NCI-H524 treated with DMSO at 0.1 percent for 48 hours (cell line): ENCODE data around the gene LY6G5C.
A peak's percentile ranks its signal among the peaks of the same experiment; 100 is the strongest.

Source experiments
- DNase-seq: peaks from one replicate; lab custom pipeline; 2025; lab: John Stamatoyannopoulos, UW

LY6G5C gene

DNA sequence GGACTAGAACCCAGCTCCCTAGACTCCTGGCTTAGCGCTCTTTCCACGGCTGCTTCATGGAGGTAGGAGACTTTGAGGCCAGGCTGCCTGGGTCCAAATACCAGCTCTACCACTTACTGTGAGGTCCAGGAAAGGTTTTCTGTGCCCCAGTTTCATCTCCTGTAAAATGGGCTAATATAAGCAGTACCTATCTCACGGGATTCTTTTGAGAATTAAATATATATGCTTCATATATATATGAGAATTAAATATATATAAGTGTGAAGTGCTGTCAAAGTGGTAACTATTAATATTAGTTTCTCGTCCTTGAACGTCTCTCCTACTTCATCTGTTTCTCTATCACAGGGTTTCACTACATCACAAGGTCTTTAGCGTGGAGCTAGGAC, 10.2 kb upstream of the LY6G5C start:
- no peak for DNase-seq

DNA sequence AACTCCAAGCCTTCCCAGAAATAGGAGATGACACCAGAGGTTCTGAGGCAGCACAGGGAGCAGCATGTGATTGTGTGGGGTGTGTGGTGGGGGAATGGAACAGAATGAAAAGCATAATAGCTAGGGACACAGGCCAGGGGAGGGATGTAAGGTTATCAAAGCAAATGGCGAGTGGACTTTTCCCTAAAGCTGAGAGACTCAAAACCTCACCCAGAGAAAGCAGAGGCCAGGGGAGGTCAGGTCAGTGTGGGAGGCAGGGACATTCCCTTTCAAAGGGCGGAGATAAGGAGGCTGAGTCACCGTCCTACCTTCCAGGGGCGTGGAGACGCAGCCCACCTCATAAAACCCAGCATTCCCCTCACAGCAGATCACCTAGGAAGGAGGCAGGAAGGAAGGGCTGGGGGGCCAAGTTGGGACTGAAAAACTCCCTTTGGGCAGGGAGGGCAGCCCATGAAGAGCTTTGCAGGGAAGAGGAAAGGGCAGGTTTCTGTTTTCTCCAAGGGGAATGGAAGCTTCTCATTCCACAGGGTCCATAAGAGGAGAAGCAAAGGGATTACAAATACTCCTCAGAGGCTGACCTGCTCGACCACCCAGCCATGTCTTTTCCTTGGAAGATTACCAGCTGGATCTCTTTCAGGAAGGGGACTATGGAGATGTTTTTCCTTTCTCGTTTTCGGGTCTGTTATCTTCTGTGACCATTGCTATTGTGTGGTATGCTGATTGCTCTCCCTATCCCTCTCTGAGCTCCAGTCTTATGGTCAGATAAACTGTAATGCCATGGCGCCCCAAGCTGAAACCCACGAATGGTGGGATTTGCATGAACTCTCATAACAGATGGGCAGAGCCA, 9.6 kb upstream of the LY6G5C start:
- DNase-seq, result no peak

DNA sequence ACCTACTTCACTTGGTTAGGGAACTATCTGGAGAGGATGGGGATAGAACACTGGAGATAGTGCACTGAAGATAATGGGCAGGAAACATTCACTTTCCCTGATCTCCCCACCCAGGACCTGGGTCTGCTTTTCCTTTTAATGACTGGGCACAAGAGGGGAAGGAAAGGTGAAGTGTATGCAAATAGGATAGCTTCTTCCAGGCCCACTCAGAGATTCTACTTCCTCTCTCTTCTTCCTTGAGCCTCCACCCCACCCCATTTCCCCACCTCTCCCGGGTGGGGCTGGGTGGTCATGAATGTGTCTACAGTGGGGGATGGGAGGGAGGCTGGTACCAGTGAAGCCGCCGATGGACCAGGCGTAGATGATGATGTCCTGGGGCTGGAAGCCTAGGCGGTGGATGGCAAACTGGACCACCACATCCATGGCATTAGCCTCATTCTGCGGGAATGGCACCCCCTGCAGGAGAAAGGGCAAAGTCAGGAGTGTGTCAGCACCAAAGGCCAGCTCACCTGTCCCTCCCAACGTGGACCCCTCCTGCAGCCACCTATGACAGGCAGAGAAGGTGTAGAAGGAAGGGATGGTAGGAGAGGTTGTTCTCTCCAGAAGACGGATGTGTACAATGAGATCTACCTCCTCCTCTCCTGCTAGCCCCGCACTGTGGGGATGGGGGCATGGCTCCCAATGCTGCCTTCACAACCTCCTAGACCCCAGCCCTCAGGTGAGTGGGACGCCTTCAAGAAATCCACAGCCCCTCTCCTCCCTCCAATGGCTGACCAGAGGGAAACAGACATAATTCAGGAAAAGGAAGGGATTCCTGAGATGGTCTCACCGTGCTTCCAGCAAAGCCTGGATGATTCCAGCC, 8.6 kb upstream of the LY6G5C start:
- no peak for DNase-seq

DNA sequence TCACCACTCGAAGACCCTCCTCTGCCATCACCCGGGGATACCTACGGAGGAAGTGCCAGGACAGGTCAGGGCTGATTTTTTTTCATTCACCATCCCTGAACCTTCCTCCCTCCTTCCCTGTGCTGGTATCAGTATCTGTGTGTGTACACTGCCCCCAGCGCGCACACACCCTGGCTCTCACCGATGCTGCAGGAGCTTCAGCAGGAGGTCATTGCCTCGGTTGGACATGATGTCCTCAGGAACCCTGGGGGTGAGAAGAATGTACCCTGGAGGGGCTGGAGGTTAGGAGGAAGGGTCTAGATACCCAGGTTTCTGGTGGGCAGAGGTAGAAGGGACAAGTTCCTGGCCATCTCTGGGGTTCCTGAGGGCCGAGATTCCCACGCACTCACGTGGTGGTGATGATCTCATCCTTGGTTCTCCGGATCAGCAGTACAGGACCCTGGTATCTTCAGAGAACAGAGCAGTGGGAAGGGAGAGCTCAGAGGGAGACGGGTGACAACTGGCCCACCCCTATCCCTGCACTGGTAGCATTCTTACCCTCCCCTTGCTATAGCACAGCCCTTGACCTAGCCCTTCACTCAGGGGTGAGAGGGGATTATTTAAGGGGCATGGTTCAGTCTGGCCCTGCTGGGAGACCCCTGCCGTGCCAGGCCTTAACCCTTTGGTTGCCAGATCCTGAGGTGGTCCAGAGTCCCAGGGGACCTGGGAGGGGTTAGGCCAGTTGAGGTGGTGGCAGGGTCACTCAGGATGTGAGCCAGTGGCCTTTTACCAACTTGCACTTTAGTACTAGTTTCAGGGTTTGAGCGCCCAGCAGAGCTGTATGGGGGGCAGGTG, 7.2 kb upstream of the LY6G5C start:
- DNase-seq, result no peak

DNA sequence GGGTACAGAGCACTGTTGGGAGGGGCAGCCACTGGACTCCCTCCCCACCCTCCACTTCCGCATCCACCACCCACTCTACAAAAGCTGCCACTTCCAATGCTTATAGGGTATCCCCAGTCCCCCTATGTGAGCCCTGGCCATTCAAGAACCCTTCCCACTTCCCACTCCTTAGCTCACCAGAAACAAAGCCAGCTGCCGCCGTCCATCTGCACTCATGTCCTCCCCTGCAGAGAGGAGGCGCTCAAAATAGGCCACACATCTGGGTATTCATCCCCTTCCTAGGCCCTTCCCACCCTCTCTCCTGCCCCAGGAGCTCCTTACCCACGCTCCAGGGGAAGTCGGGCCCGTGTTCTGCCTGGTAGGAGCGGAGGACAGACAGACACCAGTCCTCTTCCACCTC, 6.5 kb upstream of the LY6G5C start:
- no peak for DNase-seq

DNA sequence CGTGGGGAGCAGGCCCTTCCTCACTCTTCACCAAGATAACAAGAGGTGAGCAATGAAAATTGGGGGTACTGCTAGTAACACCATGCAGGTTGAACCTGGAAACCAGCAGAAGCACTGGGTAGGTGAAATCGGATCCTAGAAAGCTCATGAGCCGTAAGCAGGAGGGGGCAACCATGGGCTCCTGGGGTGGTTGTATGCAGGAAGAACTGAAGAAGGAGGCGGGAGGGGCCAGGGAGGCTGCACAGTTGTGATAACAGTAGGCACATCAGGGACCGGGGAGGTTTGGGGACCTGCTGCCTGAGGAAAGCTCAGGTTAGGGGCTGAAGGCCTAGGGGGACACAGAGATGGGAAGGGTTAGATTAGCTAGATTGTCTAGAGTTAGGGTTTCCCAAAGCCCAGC, 5.6 kb upstream of the LY6G5C start:
- no peak for DNase-seq

DNA sequence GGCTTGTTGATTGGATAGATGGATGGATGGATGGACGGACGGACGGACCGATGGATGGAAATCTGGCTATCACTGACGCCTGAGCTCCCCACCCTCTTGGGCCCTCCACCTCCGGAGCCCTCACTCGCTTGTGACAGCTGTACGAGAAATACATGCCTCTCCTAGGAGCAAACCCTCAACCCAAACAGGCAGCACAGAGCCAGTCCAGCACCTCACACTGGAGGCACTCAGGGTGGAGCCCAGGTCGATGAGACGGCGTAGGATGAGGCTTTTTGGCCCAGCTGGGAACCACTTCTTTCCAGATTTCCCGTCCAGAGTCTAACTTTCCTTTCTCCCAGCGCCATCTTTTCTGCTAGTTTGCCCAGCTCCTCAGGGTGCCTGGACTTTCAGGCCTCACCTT, 2.7 kb upstream of the LY6G5C start:
- DNase-seq, result no peak

DNA sequence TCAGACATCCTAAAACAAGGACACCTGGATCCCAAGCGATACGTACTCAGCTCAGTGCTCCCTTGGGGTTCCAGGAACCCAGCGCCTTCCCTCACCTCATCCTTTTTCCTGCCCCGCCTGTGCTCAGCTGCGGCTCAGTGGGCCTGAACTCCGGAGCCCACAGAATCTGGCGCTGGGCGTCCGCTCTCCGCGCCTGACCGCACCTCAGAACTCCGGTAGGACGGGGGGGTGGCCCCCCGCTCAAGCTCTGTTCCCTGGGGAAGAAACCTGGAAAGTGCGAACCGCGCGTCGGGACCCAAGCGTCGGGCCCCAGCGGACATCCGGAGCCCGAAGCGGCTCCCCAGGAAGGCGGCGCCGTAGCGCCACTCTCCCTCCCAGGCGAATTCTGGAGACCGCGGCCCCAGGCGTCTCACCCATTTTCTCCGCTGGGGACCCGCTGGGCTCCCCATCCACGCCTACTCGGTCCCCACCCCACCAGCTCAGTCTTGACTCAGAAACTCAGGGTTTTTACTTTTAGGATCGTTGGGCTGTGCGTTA, 336 bp upstream of the LY6G5C start:
- no peak for DNase-seq

DNA sequence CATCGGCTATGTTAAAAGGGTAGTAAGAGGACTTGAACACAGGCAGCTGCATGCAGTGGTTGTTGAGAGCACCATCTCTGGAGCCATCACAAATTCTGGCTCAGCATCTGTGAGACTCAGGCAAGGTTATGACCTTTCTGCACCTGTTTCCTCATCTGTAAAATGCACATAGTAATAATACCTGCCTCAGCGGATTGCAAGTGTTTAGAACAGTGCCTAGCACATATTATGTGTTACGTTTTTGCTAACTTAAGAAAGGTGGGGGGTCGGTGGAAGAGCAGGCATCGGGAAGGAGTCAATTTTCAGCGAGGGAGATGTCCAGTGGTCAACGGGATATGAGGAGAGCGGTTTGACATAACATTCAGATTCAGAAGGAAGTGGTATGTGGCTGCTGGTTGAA, 2.9 kb downstream of the LY6G5C start:
- no peak for DNase-seq

DNA sequence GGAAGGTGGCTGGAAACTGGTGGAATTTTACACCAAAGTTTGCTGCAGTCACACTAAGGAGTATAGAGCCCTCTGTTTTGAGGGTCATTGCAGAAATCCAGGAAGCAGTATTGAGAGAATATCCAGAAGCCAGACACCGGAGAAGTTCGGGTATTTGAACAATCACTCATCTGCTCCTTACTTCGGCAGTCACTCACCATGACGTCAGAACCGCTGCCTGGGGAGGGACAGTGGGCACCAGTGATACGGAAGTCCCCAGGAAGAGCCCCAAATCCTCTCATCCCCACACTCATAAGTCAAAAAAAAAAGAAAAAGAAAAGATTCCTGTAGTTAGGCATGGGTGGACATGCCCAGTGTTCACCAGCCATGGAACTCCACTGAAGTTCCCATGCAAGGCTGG, 4.0 kb downstream of the LY6G5C start:
- DNase-seq, result no peak

DNA sequence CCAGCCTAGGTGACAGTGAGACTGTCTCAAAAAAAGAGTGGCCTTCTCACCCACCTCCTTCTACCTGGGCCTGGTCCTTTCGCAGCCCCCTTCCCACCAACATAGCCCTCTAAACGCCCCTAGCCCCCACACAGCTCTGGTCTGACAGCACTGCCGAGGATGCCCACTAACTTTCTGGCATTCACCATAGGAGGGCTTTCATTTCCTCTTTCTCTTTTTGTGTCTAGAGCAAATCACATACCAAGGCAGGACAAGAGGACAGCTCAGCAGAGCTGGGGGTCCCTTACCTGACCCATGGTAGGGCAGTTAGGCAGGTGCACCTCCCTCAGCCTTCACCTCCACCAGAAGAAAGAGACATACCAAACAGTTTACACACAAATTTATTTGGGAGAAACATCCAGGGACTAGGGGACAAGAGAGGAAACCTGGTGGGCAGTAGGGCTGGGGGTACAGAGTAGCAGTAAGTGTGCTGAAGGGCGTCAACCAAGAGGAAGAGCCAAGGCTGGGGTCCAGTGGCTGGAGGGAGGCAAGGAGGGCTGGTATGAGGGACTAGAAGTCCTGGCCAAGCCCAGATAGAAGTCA, 4.5 kb downstream of the LY6G5C start:
- no peak for DNase-seq

DNA sequence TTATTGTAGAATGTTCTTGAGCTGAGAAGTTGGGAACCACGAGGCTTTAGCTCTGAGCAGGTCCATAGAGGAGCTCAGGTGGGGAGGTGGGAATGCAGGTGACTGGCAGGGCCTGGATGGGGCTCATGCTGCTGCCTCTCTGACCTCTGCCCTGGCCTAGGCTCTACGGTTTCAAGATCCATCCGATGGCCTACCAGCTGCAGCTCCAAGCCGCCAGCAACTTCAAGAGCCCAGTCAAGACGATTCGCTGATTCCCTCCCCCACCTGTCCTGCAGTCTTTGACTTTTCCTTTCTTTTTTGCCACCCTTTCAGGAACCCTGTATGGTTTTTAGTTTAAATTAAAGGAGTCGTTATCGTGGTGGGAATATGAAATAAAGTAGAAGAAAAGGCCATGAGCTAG, 11.2 kb downstream of the LY6G5C start, which contains the start of gene LY6G5B:
Gene LY6G5B (plus strand): TSS at position 301 of the 400 bp plus-strand sequence. CDS start 975 bp downstream, outside the sequence.
- DNase-seq, result no peak

DNA sequence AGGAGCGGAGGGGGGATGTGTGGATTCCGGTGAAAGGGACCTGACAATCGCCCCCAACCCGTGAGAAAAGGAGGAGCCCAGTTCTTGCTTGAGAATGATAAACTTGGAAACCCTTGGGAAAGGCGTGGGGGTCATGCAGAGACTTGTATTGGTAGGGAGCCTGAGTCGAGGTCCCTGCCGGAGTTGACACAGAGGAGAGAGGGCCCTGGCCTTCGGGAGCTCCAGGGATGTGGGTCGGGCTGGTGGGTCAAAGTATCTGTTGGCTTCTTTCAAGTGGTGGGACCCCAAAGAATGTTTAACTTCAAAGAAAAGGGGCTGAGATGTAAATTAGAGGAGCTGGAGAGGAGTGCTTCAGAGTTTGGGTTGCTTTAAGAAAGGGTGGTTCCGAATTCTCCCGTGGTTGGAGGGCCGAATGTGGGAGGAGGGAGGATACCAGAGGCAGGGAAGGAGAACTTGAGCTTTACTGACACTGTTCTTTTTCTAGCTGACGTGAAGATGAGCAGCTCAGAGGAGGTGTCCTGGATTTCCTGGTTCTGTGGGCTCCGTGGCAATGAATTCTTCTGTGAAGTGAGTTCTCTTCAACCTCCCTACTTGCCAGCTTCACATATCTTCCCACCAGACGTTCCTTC, 14.4 kb downstream of the LY6G5C start:
- DNase-seq, result no peak

DNA sequence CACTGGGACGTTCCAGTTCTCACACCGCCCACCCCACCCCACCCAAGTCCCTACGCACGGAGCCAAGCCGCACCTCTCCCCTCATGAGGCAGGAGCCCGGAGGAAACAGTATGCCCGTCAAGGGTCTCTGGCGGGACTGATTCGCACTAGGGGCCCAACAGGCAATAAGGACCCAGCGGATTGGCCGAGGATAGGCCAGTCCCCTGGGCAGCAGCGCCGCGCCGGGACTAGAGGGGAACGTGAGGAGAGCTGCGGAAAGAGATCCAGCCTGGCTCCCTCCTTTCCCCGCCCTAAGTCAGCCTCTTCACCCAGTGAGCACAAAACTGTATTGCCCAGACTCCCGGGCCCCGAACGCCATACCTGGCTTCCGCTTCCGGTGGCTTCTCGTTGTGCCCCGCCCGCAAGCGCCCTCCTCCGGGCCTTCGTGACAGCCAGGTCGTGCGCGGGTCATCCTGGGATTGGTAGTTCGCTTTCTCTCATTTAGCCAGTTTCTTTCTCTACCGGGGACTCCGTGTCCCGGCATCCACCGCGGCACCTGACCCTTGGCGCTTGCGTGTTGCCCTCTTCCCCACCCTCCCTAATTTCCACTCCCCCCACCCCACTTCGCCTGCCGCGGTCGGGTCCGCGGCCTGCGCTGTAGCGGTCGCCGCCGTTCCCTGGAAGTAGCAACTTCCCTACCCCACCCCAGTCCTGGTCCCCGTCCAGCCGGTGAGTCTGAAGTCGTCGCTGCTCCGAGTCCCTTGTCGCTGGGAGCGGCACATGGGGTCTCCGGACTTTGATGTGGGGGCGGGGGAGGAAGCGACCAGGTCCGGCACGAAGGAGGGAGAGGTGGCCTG, 15.1 kb downstream of the LY6G5C start, which contains the start of gene CSNK2B:
Gene CSNK2B (plus strand): TSS at position 580 of the 836 bp plus-strand sequence. CDS start 752 bp downstream, outside the sequence.
- peak; percentile 93 for DNase-seq

DNA sequence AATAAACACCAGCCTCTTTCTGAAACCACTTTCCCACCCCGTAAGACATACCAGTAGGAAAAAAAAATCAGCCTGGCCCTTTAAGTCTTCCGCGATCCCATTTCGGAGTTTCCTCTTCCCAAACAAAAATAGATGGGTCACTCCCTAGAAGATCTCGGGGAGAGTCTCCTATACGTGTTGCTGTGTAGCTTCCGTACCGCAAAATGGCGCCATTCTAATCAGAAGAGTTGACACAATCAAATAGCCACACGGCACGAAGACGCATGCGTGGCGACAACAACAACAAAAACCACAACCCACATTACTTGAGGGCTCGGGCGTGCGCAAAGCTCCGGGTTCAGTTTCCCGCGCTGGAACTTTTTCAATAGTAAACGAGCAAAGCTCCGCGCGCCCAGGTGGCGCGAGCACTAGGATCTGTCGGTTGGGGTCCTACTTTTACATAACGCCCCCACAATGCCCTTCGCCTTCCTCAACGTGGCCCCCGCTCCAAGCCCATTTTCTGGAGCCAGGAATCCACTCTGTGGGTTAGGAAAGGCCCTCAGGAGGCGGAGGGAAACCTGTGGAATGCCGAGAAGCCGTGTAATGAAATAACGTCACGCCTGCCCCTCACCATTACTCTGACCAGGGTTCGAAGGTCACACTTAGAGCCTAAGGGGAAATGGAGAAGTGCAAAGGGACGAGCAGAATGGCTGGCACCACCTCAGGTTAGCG, 15.9 kb downstream of the LY6G5C start, which contains the start of gene GPANK1:
Gene GPANK1 (minus strand): TSS at position 208 of the 711 bp plus-strand sequence. CDS start 519 bp downstream, outside the sequence.
- DNase-seq, result peak; percentile 69

DNA sequence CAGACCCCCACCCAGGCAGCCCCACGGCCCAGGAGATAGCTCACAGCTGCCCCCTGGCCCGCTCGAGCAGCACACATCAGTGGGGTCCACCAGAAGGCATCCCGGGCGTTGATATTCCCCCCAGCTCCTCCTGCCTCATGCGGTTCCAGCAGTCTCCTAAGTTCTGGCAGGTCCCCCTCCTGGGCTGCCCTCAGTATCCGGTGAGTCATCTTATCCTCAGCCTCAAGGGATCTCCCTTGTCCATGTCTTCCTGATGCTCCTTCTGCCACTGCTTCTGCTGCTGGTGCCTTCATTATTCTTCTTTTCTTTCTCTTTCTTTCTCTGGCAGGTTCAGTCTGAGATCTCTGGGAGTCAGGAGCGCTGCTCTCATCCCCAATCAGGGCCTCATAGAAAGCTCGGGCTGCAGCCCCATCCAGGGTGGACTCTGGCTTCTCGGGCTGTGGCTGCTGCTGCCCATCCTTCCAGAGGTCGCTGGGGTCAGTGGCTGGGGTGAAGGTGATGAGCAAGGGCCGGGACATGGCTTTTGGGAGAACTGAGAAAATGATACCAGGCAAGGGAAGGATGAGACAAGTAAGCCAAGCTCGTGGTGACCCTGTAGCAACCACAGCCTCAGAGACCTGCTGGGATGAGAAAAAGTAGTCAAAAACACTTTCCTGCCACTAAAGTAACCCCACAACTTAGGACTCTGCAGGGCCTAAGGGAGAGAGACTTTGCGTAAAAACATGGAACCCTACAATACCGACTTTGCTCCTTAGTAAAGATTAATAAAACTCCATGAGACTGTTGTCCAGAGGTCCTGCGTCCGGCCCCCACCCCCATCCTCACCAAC, 16.7 kb downstream of the LY6G5C start:
- no peak for DNase-seq

DNA sequence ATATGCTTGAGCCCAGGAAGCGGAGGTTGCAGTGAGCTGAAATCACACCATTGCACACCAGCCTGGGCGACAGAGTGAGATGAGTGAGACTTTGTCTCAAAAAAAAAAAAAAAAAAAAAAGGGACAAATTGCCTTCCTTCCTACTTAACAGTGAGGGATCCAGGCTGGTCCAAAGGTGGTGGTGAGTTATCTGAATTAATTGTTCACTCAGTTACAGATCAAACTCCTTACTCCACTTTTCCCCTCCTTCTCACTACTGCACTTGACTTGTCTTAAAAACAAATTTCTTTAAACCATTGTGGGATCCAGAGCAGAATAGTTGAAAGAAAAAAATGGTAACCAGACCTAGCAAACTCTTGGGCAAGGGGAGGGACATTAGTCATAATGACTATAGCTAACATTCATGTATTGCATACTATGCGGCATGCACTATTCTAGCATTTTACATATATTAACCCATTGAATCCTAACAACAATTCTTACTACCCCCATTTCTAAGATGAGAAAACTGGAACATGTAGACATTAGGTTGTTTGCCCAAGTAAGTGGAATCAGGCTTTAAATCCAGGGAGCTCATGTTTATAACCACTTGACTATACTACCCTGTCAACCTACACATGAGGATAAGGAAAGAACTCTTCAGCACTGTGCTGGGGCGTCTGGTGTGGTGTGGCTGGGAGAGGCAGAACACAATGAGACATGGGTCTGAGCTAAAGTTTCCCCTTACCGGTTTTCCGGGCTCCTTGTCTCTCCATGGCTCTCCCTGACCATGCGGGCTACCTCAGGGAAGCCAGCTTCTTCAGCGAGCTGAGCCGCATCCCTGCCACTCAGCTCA, 17.5 kb downstream of the LY6G5C start:
- no peak for DNase-seq
